NCI-H82 treated with DMSO at 0.1 percent for 48 hours (cell line): ENCODE measurements around the gene RNF148.
A peak's percentile ranks its signal among the peaks of the same experiment; 100 is the strongest.

Experiments used
- DNase-seq: peaks from one replicate; lab custom pipeline; 2025; ENCODE audit not compliant: unreplicated experiment; lab: John Stamatoyannopoulos, UW

RNF148 gene, protein sequence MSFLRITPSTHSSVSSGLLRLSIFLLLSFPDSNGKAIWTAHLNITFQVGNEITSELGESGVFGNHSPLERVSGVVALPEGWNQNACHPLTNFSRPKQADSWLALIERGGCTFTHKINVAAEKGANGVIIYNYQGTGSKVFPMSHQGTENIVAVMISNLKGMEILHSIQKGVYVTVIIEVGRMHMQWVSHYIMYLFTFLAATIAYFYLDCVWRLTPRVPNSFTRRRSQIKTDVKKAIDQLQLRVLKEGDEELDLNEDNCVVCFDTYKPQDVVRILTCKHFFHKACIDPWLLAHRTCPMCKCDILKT

DNA sequence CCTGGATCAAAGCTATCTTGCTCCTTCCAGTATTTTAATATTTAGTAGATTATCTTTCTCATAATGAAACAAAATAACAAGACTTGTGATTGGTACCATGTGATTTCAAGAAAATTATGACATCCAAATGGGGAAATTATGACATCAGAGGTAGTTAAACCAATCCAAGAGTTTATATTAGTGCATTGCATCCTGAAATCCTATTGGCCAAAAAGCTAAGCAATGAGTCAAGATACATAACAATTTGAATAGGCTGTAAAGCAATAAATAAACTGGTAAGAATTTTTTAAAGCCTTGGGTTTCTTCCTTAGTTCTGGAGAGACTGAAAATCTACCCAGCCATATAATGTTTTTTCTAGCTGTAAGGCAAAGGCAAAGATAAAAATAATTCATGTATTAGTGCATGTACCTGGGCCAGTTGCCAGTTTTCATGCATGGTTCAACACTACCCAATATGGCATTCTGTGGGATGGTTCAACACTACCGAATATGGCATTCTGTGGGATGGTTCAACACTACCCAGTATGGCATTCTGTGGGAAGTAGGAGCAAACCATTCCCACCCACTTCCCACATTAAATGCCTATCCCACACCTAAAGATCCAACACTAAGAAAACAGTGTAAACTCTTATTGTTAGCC, at the start of gene RNF148:
RNF148 (minus strand) TSS at position 51 of the 639 bp plus-strand sequence. CDS start 172 bp downstream, outside the sequence.
- no peak for DNase-seq

DNA sequence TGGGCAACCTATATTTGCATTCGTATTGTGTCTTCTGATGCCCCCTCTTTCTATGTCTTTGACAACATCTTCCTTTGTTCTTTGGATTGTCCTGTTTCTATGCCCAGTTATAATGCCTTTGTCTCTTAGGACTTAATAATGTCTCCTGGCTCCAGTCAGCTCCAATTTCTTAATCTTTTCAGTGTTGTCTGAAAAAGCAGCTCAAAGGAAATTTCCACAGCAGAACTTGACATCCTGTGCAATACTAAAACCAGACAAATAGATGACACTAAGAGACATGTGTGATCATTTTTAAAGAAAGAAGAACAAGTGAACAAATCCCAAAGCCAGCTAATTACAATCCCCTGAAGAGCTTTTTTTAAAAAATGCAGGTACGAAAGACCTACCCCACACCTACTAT, 47.7 kb upstream of the RNF148 start:
- DNase-seq: no peak

- DNase-seq: no peak
These were observed 45.5 kb upstream of the RNF148 start for GRCh38 chr7:122748195-122748594.

DNA sequence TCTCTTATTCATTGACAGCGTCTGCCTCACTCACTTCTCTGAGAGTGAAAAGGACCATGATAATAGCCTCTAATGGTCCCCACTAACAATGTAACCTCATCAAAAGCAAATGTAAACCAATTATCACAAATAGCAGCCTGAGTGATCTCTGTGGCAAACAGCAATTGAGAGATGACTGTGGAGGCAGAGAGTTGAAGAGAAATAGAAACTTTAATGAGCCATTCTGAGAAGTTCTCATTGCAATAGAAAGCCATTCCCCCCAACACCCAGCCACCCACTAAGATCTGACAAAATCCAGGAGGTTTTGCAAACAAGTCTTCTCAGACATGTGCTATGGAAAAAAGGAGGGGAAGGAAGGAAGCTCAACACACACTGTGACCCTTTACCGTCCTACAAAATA, 44.2 kb upstream of the RNF148 start:
- peak; percentile 20 for DNase-seq

- DNase-seq: no peak
These were observed 40.5 kb upstream of the RNF148 start for GRCh38 chr7:122743211-122743610.

DNA sequence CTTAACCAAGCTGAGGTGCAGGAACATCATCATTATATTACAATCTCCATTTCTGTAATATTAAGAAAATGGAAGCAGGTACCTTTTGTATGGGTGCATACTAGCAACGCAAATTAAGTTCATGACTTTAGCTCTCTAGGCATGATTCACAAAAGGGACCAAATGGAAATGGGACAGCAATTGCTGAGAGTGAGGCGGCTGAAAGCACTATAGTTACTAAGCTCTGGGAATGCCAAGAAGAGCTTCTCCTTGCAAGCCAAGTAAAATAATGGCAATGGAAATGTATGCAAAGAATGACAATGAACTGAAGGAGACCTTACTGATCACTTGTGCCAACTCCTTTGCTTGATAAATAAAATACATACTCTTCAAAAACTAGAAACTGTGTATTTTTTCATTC, 36.2 kb upstream of the RNF148 start:
- no peak for DNase-seq

DNA sequence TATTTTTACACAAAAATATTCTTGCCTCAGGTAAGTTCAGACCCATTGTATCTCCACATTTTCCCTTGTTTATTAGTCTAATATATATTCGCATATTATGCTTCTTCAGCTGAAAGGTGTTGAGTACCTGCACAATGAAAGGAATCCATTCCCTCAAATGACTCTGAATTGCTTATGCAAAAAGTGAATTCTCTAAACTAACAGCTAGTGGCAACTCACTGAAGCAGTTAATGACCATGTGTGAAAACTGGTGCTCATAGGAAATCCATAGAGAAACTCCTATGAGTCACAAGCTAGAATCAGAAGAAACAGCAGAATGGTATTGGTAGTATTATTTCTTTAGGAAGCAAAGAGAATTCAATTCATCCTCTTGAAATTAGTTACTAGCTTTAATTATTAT, 33.5 kb upstream of the RNF148 start:
- DNase-seq: no peak

DNA sequence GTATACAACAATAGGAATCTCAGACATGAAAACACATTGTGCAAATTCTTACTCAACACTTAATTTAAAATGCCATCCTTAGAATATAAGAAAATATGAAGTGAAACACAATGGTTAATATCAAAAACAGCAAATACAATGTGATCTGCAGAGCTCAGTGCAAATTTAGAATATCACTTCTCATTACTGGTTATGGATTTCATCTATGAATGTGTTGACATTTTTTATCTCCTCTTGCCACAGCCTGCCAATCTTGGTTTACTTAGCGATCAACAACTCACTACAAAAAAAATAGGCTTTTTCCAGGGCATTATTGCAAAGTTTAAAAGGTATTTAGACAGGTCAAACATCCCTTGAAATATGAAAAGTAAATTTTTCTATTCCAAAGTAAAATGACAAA, 25.0 kb upstream of the RNF148 start:
- DNase-seq: no peak

- DNase-seq: no peak
These were observed 24.6 kb upstream of the RNF148 start for GRCh38 chr7:122727354-122727753.

DNA sequence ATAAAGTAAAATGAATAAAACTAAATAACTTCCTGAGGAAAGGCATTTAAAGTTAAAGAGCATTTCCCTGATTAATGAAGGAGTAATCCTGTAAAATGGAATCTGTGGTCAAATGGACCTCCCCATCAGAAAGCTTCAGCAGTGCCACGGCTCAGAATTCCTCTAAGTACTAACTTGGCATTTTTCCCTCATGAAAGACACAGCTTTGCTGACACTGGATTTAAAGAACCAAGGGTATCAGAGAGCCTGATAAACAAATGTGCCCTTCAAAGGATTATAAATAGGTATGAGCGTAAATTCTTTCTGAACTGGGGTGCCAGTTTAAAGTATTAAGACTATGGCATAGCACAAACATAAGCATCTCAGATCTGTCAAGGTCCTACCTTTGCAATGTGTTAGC, 24.2 kb upstream of the RNF148 start:
- peak; percentile 29 for DNase-seq

- no peak for DNase-seq
These were observed 21.6 kb upstream of the RNF148 start for GRCh38 chr7:122724366-122724765.

DNA sequence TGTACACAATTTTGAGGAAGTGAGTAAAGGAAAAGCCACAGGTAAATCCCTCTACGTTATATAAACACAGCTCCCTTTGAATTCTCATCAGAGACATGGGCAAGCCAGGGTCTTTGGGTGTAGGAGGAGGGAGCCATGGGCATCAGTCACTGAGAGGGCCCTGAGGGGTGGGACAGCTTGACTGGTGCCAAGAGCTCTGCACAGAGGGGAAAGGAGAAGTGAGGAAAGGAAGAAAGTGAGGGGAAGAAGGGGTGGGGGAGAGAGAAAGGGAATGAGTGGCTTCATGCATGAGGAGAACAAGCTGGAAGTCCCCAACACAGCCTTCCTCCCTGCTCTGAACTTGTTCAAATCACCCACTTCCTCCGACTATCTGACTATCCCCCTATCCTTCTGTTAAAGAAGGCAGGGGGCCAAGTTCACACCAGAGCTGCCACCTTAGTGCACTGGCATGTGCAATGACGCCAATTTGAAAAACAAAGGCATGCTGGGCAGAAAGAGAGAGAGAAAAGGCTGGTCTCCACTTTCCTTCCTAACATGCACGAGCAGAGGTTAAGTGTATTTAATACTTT, 16.4 kb upstream of the RNF148 start:
- no peak for DNase-seq

- no peak for DNase-seq
These were observed 14.8 kb upstream of the RNF148 start for GRCh38 chr7:122717356-122718089.

DNA sequence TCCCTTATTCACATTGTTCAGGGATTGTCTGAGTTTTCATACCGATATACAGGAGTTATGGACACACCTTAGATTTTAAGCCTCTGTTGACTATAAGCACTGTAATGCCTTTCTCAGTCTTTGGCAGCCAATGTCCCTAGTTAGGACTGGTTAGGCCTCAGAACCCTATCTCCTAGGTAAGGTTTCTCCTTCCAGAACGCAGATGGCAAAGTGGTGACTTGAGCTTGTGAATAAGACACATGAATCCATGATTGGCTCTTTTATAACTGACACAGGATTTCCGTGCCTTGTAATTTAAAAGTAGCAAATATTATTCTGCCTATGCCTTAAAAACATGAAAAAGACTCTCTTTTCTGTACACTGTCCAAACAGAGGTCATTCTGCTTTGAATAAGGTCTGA, 12.5 kb upstream of the RNF148 start:
- DNase-seq: no peak

- no peak for DNase-seq
These were observed 8.2 kb upstream of the RNF148 start for GRCh38 chr7:122710916-122711315.

DNA sequence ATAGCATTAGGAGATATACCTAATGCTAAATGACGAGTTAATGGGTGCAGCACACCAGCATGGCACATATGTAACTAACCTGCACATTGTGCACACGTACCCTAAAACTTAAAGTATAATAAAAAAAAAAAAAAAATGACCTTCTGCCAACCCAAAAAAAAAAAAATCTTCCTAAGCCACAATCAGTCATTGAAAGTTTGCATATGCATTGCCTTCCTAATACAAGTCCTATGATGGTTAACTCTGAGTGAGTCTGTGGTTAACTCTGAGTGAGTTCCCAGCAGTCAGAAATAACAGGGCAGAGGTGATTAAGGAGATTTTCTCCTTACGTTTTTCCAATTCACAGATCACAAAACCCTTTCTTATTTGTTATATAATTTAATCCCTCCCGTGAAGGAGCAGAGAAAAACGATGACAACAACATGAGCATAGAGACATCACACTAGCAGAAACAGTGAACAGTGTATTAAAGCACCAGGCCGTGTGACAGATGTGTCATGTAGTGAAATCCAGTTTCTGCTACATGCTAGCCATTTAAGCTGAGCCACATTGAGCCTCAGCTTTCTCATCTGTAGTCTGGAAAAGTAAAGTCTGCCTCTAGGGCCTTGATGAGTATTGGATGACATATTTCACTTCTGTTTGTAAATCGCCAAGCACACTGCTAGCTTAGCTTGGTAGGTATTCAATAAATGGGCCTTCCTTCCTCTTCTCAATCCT, 7.4 kb upstream of the RNF148 start:
- DNase-seq: no peak

GRCh38 chr7:122706836-122707235, 4.1 kb upstream of the RNF148 start:
- DNase-seq: no peak

DNA sequence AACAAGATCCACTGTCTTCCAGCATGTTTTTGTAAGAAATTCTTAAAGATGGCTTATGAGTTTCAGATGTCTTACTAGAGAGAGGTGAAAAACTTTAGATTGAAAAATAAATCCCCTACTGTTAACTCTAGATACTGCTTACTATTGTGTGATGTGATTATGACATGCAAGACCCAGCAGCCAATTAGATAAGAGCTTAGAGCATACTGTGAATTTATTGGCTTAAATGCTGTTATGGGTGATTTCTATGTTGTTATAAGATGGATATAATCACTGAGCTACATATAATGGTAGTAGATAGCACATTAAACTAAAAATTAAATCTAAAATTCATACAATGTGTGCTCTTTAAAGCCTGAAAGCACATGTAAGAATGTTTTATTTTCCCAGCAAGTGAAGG, 3.7 kb downstream of the RNF148 start, which contains the start of gene RNF133:
RNF133 (minus strand) TSS at position 101 of the 400 bp plus-strand sequence. CDS start 199 bp downstream, outside the sequence.
- no peak for DNase-seq

- no peak for DNase-seq
These were observed 6.9 kb downstream of the RNF148 start for GRCh38 chr7:122695816-122696215.

DNA sequence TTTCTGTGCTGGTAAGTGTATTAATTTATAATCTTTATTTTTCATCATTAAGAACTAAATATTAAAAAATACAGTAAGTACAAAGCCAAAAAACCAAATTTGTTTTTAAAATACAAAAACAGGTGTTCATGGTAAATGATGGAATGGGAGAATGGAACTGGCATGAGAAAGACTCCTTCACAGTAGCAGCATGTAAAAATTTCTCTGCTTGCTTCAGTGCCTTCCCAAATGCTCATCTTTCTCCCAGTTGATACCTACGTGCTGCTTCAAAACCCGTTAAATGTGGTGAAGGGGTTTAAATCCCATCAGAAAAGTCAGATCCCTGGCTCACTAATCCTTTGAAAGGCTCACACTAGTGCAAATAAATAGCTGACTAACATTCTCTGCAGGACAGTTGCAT, 8.0 kb downstream of the RNF148 start:
- DNase-seq: peak; percentile 61

DNA sequence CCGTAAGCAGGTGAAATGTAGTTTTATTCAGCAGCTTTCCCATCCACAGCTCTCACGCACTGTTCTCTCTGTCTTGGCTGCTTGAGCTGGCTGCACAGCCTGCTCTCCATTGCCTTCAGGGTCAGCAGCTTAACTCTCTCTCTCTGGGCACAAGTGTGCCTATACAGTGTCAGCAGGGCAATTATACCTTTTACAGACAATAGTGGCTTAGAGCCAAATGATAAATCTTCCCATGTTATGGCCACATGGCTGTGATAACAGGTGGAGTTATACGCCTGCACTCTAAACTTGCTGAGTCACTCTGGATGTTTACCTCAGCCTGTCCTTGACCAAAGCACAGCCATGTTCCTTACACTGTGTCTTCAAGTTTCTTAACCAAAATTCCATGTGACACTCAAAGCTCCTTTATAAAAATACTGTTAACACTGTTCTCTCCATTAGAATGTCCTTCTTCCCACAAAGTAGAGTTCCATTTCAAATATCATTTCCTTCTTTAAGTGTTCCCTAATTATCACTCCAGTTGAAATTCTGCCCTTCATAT, 9.9 kb downstream of the RNF148 start:
- no peak for DNase-seq
